Measurements from ENCODE around the gene RBM15B.

RBM15B gene

DNA sequence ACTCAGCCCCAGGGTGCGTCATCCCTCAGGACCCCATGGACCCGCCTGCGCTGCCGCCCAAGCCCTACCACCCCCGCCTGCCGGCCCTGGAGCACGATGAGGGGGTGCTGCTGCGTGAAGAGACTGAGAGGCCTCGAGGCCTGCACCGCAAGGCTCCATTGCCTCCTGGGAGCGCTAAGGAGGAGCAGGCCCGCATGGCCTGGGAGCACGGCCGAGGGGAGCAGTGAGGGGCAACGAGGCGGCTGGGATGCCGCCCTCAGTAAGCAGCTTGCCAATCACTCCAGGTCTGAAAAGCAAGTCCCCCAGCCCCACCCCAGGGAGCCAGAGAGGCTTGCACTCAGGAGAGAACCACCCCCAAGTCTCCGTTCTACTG is 9.8 kb upstream of the RBM15B start:
- Histone ChIP-seq H3K4me1 (ENCODE audit: low read length) (peaks cover 12% of the 10 kb centered on the region), H4K20me1 (ENCODE audit: insufficient read depth, low read length) (no peaks in the 10 kb centered on the region), H2AFZ (ENCODE audit: low read depth, low read length) (no peak overlapping the region), H3K9ac (ENCODE audit: low read length) (no peak overlapping the region), H3K27ac (ENCODE audit: low read length) (no peak overlapping the region), H3K9me3 (ENCODE audit: insufficient read depth, low read length) (no peaks in the 10 kb centered on the region), H3K79me2 (ENCODE audit: low read length) (peaks cover 31% of the 10 kb centered on the region), H3K4me3 (ENCODE audit: low read length) (no peak overlapping the region), H3K36me3 (replicated peaks; ENCODE audit: low read depth, low read length) (peaks cover 11% of the 10 kb centered on the region), H3K27me3 (ENCODE audit: low read depth, low read length) (no peaks in the 10 kb centered on the region), H3K4me2 (ENCODE audit: low read length) (no peak overlapping the region)
- TF ChIP-seq EZH2phosphoT487 (IDR thresholded peaks at IDR 0.05; ENCODE audit: low read depth): no peak
- TF ChIP-seq, protein P1, sequence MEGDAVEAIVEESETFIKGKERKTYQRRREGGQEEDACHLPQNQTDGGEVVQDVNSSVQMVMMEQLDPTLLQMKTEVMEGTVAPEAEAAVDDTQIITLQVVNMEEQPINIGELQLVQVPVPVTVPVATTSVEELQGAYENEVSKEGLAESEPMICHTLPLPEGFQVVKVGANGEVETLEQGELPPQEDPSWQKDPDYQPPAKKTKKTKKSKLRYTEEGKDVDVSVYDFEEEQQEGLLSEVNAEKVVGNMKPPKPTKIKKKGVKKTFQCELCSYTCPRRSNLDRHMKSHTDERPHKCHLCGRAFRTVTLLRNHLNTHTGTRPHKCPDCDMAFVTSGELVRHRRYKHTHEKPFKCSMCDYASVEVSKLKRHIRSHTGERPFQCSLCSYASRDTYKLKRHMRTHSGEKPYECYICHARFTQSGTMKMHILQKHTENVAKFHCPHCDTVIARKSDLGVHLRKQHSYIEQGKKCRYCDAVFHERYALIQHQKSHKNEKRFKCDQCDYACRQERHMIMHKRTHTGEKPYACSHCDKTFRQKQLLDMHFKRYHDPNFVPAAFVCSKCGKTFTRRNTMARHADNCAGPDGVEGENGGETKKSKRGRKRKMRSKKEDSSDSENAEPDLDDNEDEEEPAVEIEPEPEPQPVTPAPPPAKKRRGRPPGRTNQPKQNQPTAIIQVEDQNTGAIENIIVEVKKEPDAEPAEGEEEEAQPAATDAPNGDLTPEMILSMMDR (IDR thresholded peaks at IDR 0.05; ENCODE audit: low read depth, low read length): no peak

DNA sequence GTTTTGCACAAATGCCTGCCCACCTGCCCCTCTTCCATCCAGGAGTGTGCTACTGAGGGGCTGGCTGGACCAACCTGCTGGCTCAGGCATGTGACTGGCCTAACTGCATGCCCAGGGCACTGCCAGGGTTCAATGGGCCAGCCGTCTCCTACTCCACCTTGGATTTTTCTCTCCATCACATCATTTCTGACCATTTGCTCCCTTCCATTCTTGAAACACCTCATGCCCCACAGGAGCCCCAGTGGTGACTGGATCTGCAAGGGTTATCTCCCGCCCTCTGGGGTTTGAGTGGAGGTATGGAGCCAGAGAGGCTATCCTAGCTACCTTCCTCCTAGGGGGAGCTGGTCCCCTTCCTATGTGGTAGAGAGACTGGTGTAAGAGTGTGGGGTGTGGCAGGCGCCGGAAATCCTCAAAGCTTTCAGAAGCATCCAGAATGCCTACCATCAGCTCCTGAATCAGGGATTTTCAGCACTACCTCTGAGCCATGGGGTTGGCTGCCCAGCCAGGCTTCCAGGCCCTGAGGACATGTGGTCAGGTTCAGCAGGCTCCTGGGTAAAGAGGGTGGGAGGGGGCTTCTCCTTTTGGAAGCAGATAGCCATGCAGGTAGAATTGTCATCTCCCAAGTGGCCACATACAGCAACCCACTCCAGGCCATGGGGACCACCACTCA is 8.9 kb upstream of the RBM15B start:
- no peak for TF ChIP-seq EZH2phosphoT487 (IDR thresholded peaks at IDR 0.05; ENCODE audit: low read depth)
- TF ChIP-seq, protein P1 (IDR thresholded peaks at IDR 0.05; ENCODE audit: low read depth, low read length): no peak
- no peak overlapping the region for H3K4me3 ChIP-seq (ENCODE audit: low read length)
- H3K4me2 ChIP-seq (ENCODE audit: low read length): no peak overlapping the region
- peaks cover 16% of the 10 kb centered on the region for H3K36me3 ChIP-seq (replicated peaks; ENCODE audit: low read depth, low read length)
- no peaks in the 10 kb centered on the region for H3K27me3 ChIP-seq (ENCODE audit: low read depth, low read length)
- H3K79me2 ChIP-seq (ENCODE audit: low read length): peaks cover 40% of the 10 kb centered on the region
- no peak overlapping the region for H2AFZ ChIP-seq (ENCODE audit: low read depth, low read length)
- no peaks in the 10 kb centered on the region for H4K20me1 ChIP-seq (ENCODE audit: insufficient read depth, low read length)
- H3K4me1 ChIP-seq (ENCODE audit: low read length): peaks cover 19% of the 10 kb centered on the region
- no peak overlapping the region for H3K9ac ChIP-seq (ENCODE audit: low read length)
- H3K9me3 ChIP-seq (ENCODE audit: insufficient read depth, low read length): no peaks in the 10 kb centered on the region
- H3K27ac ChIP-seq (ENCODE audit: low read length): no peak overlapping the region

DNA sequence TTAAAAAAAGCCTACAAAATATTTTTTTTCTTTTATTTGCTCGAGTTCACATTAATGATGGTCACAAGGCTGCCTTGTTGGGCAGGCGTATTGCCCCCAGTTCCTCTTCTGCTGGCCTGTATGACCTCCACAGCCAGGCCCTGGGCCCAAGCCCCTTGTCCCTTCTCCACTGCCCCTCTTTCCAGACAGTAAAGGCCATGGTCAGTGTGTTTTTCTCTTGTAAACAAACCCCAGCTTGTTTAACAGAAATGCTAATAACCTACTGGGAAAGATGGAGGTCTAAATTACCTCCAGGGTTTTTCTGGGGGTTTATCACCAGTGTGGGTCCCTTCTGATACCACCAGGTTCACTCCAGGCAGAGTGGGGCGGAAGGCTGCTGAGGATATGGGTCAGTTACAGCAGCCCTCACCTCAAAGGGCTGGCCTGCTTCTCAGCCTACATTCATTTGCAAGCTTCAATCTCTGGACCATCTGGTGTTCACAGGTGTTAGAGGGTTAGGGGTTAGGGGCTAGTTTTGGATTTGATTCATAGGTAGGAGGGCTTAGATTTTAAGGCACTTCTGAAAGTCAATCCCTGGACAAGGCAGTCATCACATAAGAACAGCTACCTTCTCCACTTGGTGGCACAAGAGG is 8.0 kb upstream of the RBM15B start:
- H3K9ac ChIP-seq (ENCODE audit: low read length): peak overlapping the region; percentile 98
- H3K27ac ChIP-seq (ENCODE audit: low read length): no peak overlapping the region
- H2AFZ ChIP-seq (ENCODE audit: low read depth, low read length): no peak overlapping the region
- H3K4me2 ChIP-seq (ENCODE audit: low read length): peak overlapping the region; percentile 84
- peak overlapping the region; percentile 84; the same call in 1 of the 2 replicates for H3K4me3 ChIP-seq (ENCODE audit: low read length)
- H3K9me3 ChIP-seq (ENCODE audit: insufficient read depth, low read length): no peaks in the 10 kb centered on the region
- peaks cover 49% of the 10 kb centered on the region for H3K79me2 ChIP-seq (ENCODE audit: low read length)
- H3K4me1 ChIP-seq (ENCODE audit: low read length): peaks cover 26% of the 10 kb centered on the region
- H3K27me3 ChIP-seq (ENCODE audit: low read depth, low read length): no peaks in the 10 kb centered on the region
- no peak for TF ChIP-seq EZH2phosphoT487 (IDR thresholded peaks at IDR 0.05; ENCODE audit: low read depth)
- TF ChIP-seq, protein P1 (IDR thresholded peaks at IDR 0.05; ENCODE audit: low read depth, low read length): no peak
- H4K20me1 ChIP-seq (ENCODE audit: insufficient read depth, low read length): peaks cover 4% of the 10 kb centered on the region
- peaks cover 24% of the 10 kb centered on the region for H3K36me3 ChIP-seq (replicated peaks; ENCODE audit: low read depth, low read length)

DNA sequence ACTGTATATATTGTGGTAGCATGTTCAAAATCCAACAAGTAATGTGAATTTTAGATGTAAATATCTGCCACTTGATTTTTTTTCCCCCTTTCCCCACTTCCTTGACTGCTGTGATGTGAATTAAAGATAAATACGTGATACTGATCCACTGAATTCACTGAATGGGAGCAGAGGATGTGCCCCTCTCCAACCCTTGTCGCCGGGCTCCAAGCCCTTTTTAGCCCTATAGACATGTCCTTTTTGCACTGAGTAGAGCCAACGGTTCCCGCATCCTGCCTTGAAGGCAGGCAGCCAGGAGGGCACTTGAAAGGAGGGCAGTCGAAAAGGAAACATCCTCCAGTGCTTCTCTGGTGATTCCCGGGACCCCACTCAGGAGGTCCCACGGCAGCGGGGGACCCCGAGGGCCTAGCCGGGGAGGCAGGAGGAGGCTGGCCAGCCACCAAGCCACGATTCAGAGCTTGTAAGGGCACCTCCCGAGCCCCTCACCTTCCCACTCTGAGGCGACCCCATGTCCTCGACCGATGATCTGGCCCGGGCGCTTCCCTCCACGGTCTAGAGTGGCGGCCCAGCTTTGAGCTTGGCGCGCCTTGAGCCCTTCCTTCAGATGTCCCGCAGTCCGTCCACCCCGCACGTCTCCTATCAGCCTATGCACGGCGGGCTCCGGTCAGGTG is 6.9 kb upstream of the RBM15B start:
- Histone ChIP-seq H3K9me3 (ENCODE audit: insufficient read depth, low read length) (no peaks in the 10 kb centered on the region), H3K4me2 (ENCODE audit: low read length) (peak overlapping the region; percentile 84), H3K27me3 (ENCODE audit: low read depth, low read length) (no peaks in the 10 kb centered on the region), H3K4me3 (ENCODE audit: low read length) (peak overlapping the region; percentile 84), H3K9ac (ENCODE audit: low read length) (peak overlapping the region; percentile 98), H4K20me1 (ENCODE audit: insufficient read depth, low read length) (peaks cover 14% of the 10 kb centered on the region), H2AFZ (ENCODE audit: low read depth, low read length) (peak overlapping the region; percentile 48; the same call in 1 of the 2 replicates), H3K36me3 (replicated peaks; ENCODE audit: low read depth, low read length) (peaks cover 34% of the 10 kb centered on the region), H3K4me1 (ENCODE audit: low read length) (peaks cover 29% of the 10 kb centered on the region), H3K79me2 (ENCODE audit: low read length) (peaks cover 58% of the 10 kb centered on the region), H3K27ac (ENCODE audit: low read length) (peak overlapping the region; percentile 73)
- TF ChIP-seq, protein P1 (IDR thresholded peaks at IDR 0.05; ENCODE audit: low read depth, low read length): no peak
- no peak for TF ChIP-seq EZH2phosphoT487 (IDR thresholded peaks at IDR 0.05; ENCODE audit: low read depth)
